NCI-H1694 treated with DMSO at 0.1 percent for 48 hours (cell line): ENCODE measurements around the gene GALNT17.
"Not testable (repeated sequence)": the region's sequence is repeated elsewhere in the genome, so short reads cannot be mapped to it uniquely, and the experiment has no call there.

Experiments used
- DNase-seq: peaks from one replicate; lab custom pipeline; 2025; lab: John Stamatoyannopoulos, UW

Gene GALNT17

DNA sequence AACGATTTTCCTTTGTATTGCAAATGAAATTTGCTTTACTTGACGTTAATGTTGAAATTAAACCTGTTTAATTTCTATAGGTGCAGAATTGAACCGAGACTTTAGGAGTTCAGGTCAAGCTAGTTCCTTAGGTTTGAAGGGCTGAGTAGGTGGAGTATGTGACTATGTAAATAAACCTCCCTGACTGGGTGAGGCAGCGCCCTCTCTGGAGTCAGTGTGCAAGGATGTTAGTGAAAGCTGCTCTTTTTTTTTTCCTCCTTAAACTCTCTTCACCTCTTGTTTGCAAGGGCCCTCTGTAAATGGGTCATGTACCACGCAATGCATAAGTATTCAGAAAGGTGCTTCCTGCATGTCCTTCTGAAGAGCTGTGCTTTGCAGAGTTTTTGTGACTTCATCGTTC is 33.8 kb downstream of the GALNT17 start:
- DNase-seq: no peak

DNA sequence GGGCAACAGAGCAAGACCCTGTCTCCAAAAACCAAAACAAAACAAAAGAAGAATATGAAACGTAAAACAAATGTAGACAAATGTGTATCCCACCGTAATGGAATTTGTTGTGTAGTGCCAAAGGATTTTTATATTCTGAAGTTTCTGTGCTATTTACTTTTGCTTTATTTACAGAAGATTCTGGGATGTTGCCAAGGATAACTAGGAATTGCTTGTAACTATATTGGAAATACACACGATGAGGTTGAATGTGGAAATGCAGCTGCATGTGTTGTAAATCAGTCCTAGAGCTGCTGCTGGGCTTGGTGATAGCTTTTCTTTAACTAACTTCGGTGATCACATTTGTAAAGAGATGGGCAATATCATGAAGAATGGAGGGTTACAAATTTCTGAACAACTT is 39.5 kb downstream of the GALNT17 start:
- no peak for DNase-seq

- DNase-seq: no peak
Observed at GRCh38 chr7:71173955-71174354, 42.0 kb downstream of the GALNT17 start.

DNA sequence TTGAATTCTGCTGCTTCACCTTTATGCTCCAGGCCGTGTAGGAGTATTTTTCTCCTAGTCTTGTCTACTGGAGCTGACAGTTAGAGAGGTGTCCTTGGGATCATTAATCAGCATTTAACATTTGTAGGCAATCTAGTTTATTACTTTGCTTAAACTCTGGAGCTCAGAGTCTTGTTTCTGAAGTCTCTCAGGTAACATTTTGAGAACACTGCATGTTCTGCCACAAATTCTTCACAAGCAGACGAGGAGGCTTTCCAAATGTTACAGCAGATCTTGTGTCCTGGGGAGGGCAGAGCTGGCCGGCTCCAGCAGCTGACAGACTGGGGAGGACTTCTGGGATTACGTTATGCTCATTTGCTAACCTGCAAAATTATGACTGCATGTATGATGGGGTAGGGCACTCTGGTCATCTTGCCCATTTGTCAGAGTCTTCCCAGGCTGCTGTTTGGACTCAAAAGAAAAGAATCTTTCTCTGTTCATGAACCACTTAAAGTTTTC is 50.5 kb downstream of the GALNT17 start:
- no peak for DNase-seq

DNA sequence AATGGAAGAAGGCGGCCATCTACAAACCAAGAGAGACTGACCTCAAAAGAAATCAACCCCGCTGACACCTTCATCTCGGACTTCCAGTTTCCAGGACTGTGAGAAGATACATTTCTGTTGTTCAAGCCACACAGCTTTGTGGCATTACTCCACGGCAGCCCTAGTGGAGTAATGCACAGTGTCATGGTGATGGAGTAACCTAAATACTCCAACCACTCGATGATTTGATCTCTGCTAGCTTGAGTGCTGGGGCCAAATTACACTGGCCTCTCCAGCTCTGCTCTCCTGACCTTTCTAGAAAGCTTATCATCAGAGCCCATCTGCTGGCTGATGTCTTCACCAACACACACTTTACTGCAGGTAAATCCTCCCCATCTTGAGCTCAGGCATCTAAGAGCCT is 52.2 kb downstream of the GALNT17 start:
- no peak for DNase-seq

- no peak for DNase-seq
Observed at GRCh38 chr7:71184609-71185008, 52.7 kb downstream of the GALNT17 start.

DNA sequence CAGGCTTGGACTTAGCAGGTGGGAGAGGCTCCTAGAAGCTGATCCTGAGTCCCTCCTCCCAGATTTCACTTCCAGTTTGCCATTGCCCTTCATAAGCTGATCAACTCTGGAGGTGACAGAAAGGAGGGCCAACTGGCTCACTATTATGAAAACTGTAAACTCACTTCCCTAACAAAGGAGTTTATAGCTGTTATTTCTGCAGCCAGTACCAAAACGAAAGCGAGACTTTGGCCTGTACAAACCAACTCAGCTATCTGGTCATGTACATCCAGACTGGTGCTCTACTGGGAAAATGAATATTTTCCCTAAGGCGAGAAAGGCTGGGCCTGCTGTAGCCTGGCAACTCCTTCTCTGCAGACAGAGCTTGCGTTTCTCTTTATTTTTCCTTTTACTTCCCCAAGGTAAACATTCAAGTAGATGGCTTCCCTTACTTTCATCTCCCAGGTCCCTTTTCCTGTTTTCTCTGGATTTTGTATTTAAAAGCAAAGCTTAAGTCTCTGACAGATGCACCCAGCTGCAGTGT is 54.7 kb downstream of the GALNT17 start:
- no peak for DNase-seq

DNA sequence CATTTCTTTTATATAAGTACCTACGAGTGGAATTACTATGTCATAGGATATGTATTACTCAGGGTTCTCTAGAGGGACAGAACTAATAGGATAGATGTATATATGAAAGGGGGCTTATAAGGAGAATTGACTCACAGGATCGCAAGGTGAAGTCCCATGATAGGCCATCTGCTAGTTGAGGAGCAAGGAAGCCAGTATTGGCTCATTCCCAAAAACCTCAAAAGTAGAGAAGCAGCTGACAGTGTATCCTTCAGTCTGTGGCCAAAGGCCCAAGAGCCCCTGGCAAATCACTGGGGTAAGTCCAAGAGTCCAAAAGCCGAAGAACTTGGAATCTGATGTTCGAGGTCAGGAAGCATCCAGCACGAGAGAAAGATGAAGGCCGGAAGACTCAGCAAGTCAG is 59.8 kb downstream of the GALNT17 start:
- DNase-seq: no peak

DNA sequence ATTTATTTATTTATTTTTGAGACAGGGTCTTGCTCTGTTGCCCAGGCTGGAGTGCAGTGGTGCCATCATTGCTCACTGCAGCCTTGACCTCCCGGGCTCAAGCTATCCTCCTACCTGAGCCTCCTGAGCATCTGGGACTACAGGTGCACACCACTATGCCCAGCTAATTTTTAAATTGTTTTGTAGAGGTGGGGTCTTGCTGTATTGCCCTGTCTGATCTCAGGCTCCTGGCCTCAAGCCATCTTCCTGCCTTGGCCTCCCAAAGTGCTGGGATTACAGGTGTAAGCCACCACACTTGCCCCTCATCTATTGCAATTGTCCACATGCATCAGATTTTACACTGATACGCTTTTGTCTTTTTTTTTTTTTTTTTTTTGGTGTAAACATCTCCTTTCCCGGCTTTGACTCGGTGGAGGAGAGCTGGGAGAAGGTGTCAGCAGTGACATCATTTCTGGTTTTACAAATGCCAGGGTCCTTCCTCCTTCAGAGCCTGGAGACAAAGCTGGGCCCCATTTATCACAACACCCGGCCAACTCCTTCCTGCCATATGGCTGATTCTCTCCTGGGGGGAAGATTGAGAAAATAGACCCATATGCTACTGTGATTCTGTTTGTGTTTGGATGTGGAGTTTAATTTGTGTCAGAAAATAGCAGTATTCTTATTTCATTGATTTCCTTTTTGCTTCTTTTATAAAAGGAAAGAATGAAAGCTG is 61.3 kb downstream of the GALNT17 start:
- DNase-seq: peak; percentile 44

DNA sequence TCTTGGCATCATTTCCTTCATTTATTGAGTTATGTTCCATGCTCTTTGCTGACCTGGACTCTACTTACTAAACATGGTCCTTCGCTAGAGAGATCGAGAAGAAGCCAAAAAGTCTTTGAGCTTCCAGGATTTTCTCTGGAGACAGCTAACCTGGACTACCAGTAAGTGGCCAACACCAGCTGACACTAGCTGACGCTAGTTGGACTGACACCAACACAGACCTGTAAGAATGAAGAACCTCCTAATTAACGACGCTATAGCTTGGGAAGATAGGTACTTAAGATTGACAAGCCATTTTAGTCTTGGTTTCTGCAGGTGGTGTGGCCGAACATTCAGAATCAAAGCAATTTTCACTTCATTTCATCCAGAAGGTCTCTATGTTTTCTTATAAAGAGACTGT is 66.4 kb downstream of the GALNT17 start:
- no peak for DNase-seq

DNA sequence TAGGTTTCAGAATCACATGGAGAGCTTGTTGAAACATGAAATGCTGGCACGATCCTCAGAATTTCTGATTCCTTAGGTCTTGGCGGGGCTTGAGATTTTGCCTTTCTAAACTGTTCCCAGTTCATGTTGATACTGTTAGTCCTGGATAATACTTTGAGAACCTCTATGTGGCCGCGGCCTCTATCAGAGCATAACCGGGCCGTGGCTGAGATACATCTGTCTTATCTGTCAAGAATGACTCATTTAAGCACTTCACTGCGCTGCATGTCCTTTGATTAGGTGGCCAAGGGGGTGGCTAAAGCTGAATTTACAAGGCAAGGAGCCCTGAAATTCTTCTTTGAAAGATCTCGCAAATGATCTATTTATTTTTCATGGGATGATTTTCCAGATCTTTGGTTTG is 66.9 kb downstream of the GALNT17 start:
- DNase-seq: no peak

- no peak for DNase-seq
Observed at GRCh38 chr7:71206184-71206583, 74.2 kb downstream of the GALNT17 start.

DNA sequence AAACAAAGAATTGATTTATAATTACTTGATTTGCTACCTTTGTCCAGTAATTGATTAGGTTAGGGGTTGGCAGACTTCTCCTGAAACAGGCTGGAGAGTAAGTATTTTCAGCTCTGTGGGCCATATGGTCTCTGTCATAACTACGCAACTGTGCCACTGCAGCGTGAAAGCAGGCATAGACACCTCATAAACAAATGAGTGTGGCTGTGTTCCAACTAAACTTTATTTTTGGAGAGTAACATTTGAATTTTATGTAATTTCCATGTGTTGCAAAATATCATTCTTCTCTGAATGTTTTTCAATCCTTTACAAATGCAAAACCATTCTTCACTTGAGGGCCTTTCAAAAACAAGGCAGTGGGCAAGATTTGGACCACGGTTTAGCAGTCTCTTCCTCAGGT is 76.9 kb downstream of the GALNT17 start:
- peak; percentile 24 for DNase-seq

- not testable (repeated sequence) for DNase-seq
Observed at GRCh38 chr7:71209484-71209883, 77.5 kb downstream of the GALNT17 start.

DNA sequence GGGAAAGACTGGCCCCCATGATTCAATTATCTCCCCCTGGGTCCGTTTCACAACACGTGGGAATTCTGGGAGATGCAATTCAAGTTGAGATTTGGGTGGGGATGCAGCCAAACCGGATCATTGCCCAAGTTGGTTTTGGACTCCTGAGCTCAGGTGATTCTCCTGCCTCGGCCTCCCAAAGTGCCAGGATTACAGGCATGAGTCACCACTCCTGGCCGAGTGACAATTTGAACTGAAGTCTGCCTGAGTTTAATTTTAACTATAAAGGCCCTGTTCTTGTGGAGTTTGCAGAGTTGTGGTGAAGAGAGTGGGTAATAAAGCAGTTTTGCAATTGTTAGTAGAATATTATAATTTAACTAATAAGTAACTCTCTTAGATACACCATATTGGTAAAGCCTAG is 78.3 kb downstream of the GALNT17 start:
- no peak for DNase-seq

GRCh38 chr7:71212433-71212832 is 80.5 kb downstream of the GALNT17 start:
- DNase-seq: not testable (repeated sequence)

DNA sequence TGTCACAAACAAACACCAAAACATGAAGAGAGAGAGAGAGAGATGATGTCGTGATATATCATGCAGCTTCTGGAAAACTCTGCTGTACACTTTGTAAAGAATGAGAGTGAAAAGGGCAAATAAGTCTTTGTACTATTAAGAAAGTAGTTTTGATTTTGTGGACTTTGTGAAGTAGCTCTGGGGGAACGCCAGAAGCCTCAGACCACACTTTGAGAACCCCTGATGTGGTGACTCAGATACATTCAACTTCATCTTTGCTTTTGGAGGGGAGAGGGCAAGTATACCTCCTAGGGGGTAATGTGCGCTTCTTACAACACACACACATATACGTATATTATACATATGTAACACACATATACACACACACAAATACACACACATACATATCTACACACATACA is 84.3 kb downstream of the GALNT17 start:
- DNase-seq: no peak

GRCh38 chr7:71220210-71220695 is 88.3 kb downstream of the GALNT17 start:
- DNase-seq: no peak

DNA sequence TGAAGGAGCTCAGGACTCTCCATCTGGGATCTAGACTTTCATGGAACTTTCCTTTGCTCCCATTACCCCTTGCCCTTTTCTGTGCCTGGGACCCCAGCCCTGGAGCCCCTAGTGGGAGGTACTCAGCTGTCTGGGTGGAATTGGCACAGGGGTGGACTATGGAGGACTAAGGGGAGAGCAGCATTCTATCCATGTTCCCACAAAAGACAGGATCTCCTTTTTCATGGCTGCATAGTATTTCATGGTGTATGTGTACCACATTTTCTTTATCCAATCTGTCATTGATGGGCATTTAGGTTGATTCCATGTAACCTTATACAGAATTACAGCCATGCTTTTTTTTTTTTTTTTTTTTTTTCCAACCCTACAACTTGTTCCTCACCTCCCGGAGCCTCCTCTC is 89.1 kb downstream of the GALNT17 start:
- no peak for DNase-seq

GRCh38 chr7:71221549-71221948 is 89.6 kb downstream of the GALNT17 start:
- no peak for DNase-seq

DNA sequence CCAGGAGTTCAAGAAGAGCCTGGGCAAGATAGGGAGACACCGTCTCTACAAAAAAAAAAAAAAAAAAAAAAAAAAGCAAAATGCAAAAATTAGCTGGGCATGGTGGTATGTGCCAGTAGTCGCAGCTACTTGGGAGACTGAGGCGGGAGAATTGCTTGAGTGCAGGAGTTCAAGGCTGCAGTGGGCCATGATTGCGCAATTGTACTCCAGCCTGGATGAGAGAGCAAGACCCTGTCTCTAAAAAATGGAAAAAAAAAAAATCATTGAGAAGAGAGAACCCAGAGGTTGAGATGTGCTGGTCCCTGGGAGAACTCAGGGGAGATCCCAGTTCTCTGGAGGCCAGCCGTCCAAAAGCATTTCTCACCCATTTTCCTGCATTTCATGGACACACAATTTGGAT is 95.2 kb downstream of the GALNT17 start:
- no peak for DNase-seq

DNA sequence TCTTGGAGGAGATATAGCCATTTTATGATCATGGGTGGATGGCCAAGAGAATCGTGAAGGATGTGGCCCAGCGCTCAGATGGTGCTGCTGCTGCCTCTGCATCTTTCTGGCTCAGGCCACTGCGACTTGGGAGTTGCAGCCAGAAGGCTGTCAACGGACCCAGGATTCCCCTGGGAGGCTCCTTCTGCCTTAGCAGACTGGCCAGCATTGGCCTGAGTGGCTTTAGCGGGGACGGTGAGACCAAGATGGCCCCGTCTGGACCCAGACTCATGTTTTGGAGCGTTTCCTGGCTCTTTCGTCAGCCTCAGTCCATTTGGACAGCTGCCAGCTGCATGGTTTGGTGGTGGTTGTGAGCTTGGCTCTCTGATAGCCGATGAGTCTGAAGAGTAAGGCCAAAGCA is 97.2 kb downstream of the GALNT17 start:
- DNase-seq: no peak

- DNase-seq: no peak
Observed at GRCh38 chr7:71229699-71230098, 97.8 kb downstream of the GALNT17 start.

- no peak for DNase-seq
Observed at GRCh38 chr7:71235253-71235652, 103.3 kb downstream of the GALNT17 start.
